ENCODE data around the gene ERF.
"Not testable (repeated sequence)": the region's sequence is repeated elsewhere in the genome, so short reads cannot be mapped to it uniquely, and the experiment has no call there.

ERF gene

DNA sequence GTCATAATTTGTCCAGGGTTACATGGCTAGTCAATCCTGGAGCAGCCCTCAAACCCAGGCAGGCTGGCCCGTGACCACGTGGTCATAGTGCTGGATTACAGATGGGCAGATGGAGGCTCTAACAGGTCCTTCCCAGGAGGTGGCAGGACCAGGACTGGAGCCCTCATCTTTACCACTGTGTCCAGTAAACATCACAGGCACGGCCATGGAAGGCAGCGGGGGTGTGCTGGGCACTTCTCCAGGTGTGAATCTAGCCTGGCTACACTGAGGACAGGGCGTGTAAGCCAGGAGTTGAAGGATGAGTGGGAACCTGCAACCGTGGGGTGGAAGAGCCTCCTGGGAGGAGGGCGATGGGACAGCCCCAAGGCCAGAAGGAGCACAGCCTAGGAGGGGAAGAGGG, 20.2 kb upstream of the ERF start:
- no peak for DNase-seq (ENCODE audit: low read depth)

- DNase-seq (ENCODE audit: low read depth) = no peak
Observed at GRCh38 chr19:42274065-42274682, 19.2 kb upstream of the ERF start.

GRCh38 chr19:42273407-42274064, 18.6 kb upstream of the ERF start:
- no peak for DNase-seq (ENCODE audit: low read depth)

DNA sequence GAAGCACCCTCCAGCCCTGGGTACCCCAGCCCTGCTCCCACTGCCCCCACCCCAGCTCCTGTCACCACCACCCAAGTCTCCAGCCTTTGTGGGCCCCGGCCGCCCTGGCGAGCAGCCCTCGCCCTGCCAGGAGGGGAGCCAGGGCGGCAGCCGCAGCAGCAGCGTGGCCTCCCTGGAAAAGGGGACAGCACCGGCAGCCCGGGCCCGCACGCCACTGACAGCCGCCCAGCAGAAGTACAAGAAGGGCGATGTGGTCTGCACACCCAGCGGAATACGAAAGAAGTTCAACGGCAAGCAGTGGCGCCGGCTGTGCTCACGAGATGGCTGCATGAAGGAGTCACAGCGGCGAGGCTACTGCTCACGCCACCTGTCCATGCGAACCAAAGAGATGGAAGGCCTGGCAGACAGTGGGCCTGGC, 18.1 kb upstream of the ERF start:
- DNase-seq (ENCODE audit: low read depth) = no peak

DNA sequence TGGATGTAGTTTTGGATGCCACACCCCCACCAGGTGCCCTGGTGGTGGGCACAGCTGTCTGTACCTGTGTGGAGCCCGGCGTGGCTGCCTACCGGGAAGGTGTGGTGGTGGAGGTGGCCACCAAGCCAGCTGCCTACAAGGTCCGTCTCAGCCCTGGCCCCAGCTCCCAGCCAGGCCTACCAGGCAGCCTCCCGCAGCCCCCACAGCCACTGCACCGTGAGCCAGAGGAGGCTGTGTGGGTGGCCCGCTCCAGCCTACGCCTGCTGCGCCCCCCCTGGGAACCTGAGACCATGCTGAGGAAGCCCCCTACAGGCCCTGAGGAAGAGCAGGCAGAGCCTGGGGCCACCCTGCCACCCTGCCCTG, 17.6 kb upstream of the ERF start:
- no peak for DNase-seq (ENCODE audit: low read depth)

DNA sequence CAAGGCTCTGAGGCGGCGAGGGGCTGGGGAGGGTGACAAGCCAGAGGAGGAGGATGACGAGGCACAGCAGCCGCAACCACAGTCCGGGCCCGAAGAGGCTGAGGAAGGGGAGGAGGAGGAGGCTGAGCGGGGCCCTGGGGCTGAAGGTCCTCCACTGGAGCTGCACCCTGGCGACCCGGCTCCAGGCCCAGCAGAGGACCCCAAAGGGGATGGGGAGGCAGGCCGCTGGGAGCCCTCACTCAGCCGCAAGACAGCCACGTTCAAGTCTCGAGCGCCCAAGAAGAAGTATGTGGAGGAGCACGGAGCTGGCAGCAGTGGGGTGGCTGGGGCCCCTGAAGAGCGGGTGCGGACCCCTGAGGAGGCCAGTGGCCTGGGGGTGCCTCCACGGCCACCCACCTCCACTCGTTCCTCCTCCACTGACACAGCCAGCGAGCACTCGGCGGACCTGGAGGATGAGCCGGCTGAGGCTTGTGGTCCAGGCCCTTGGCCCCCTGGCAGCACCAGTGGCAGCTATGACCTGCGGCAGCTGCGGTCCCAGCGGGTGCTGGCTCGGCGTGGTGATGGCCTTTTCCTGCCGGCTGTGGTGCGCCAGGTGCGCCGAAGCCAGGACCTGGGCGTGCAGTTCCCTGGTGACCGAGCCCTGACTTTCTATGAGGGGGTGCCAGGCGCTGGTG, 17.1 kb upstream of the ERF start:
- DNase-seq (ENCODE audit: low read depth) = no peak

DNA sequence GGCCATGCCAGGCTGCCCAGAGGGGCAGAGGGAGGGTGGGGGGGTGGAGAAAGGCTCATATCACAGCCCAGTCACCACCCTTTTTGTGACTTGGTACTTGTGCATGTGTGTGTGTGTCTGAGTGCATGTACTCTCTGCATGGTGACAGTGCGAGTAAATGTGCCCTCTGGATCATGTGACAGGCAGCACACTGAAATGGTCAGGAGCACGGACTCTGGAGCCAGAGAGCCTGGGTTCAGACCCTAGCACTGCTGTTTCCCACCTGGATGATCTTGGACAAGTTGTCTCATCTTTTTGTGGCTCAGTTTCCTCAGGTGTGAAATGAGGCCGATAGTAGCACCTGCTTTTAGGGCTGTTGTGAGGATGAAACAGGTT, 16.1 kb upstream of the ERF start:
- no peak for DNase-seq (ENCODE audit: low read depth)

- peak; percentile 88 for DNase-seq (ENCODE audit: low read depth)
Observed at GRCh38 chr19:42270346-42271044, 15.6 kb upstream of the ERF start.

DNA sequence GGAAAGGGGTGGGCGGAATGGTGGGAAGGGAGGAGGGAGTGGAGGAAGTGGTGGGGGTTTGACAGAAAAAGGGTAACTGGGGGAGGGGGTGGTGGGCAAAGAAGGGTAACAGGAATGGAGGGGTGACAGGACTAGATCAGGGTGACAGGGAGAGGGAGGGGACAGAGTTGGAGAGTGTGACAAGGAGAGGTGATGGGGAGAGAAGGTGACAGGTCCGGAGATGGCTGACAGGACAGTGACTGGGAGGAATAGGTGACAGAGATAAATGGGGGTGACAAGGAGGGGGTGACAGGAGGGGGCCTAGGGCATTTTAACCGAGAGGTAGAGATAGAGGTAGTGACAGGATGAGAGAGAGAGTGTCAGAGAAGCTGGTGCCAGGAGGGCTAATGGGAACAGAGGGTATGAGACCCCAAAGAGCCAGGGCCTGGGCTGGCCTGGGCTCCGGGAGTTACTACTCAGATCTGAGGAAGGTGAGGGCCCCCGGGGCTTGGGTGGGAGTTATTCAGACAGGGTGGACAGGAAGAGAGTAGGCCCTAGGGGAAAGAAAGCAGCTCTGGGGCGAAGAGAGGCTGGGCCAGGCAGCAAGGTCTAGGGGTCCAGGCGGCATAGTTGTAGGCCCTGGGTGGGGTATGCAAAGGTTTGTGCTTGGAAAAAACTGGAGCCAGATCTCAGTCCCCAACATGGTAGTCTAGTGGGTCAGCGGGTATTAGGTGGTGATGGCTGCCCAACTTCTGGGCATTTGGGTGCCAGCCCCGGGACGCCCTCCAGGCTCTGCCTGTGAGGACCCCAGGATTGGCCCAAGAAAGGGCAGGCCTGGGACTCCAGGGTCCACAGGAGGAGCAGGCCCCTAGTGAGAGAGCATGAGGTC, 14.8 kb upstream of the ERF start:
- DNase-seq (ENCODE audit: low read depth) = peak; percentile 41

- DNase-seq (ENCODE audit: low read depth) = peak; percentile 100
Observed at GRCh38 chr19:42268704-42269477, 14.0 kb upstream of the ERF start, which contains the start of gene CIC. Gene CIC (plus strand): TSS chr19:42269252. CDS start chr19:42271784, 2,532 bp downstream.

- peak; percentile 100 for DNase-seq (ENCODE audit: low read depth)
Observed at GRCh38 chr19:42268142-42268703, 13.3 kb upstream of the ERF start.

DNA sequence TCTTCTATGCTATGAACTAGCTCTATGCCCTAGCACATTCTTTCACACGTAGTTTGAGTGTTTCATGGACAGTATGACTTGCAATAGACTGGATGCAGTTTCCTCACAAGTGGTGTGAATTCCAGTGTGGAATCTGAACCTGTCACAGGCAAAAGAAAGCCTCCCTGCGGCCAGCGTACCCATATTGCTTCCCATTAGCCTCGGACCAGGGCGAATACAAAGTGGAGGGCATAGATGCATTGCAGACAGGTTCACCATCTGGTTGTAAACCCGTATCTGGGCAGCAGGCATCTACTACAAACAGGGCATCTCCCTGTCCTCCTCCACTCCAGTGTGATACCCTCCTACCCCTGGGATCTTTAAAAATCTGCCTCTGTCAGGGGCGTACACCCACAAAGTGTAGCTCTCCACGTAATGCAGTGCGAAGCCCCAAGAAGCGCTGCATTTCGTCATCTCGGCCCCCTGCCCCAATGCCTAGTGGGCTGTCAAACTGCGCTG, 12.8 kb upstream of the ERF start:
- peak; percentile 22 for DNase-seq (ENCODE audit: low read depth)

DNA sequence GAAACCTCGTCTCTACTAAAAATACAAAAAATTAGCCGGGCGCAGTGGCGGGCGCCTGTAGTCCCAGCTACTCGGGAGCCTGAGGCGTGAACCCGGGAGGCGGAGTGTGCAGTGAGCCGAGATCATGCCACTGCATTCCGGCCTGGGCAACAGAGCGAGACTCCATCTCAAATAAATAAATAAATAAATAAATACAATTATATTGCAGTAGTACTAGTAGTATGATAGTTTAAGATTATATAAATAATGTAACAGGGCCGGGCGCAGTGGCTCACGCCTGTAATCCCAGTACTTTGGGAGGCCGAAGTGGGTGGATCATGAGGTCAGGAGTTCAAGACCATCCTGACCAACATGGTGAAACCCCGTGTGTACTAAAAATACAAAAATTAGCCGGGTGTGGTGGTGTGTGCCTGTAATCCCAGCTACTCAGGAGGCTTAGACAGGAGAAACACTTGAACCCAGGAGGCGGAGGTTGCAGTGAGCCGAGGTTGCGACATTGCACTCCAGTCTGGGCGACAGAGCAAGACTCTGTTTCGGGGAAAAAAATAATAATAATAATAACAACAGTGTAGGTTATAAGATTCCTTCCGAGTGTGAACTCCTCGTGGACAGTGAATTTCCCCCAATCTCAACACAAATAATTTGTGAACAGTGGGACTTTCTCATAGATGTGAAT, 12.1 kb upstream of the ERF start:
- not testable (repeated sequence) for DNase-seq (ENCODE audit: low read depth)

- not testable (repeated sequence) for DNase-seq (ENCODE audit: low read depth)
Observed at GRCh38 chr19:42266105-42266504, 11.2 kb upstream of the ERF start.

DNA sequence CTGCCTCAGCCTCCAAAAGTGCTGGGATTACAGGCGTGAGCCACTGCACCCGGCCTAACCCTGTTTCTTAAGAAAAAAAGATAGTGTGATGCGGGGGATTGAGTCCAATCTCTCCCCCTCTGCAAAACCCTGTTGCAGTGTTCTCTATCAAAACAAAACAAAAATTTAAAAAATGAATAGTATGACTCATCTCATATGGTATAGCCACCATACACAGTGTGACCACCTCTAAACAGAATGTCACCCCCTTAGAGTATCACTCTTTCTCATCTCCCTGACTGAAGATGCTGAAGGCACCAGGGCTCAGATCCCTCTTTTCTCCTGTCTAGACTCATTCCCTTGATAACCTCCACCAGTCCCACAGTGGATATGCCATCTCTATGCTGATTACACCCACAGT, 6.8 kb upstream of the ERF start:
- peak; percentile 15 for DNase-seq (ENCODE audit: low read depth)

GRCh38 chr19:42257842-42258241, 2.9 kb upstream of the ERF start:
- DNase-seq (ENCODE audit: low read depth) = not testable (repeated sequence)

DNA sequence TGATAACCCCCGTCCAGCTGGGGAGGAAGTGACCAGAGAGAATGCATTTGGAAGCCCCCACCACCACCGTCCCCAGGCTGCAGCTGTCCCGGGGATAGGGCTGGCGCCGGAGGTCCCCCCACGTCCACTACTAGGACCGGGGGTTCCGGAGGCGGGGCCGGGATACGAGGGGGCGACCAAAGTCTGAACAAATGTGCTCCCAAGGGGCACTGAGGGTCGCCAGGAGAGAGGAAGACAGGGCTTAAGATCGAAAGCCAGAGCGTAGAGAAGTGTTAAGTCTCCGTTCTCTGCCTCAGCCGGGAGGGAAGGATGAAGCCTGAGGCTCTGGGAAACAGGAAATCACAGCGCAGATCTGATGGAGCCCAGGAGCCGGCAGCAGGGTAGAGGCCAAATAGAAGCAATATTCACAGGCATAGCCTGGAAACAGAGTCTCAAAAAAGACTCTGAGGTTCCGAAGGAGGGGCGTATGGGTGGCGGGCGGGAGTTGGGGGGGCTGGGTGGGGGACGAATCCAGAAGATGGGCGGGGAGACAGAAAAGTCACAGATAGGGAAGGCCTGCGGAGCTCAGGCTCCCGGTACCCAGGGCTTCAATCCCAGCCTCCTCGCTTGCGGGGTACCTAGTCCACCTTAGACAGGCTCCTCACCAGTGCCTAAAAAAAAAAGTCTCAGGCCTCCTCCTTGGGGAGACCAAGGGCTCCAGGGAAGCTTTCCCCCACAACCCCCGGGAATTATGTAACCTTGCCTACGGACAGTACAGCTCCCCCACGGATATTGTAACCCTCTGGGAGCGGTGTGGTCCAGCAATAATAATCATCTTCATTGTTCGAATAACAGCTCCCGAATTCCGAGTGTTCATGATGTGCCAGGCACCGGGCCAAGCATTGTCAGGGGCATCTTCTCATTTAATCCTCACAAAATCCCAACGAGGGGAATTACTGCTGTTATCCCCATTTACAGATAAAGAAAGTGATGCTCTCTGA, 1.1 kb upstream of the ERF start:
- DNase-seq (ENCODE audit: low read depth) = peak; percentile 72

DNA sequence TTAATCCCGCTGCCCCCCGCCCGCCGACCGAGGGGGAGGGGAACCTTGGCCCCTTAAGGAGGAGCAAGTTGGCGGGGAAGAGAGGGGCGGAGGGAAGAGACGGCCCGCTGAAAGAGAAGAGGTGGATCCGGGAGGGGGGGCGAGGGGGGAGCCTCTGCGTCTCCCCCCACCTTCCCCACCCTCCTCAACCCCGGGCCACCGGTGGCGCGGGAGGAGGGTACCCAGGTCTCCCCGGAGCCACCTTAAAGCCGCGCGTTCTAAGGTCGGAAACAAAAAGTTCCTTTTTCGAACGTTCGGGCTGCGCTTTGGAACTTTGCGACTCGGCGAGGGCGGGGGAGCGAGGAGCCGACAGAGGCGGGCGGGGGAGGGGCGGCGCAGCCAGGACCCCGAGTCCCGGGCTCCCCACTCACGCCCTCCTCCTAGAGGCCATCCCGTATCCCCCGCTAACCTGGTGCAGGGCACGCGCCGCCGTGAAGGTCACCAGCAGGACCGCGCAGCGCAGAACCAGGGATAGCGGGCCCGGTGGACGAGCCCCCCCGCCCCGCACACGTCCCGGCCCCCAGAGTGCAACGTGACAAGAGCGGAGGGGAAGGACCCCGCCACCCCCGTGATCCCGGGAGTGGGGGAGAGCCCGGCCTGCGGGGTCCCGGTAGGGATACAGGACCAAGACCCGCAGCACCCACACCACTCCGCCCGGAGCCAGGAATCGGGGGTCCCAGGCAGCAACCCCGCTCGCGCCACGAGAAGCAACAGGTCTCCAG, 659 bp downstream of the ERF start:
- DNase-seq (ENCODE audit: low read depth) = peak; percentile 69

Measured in ELR (cell line).